HG03565 (cell line): ENCODE results near the gene CMTM7.

Experiments
- ATAC-seq: cut with Tn5 transposase; IDR thresholded peaks from one replicate; pipeline ENCODE4 v1.9.1; 2021; ENCODE audit warnings: mild to moderate bottlenecking, moderate library complexity; ENCODE audit not compliant: unreplicated experiment

Gene CMTM7, protein sequence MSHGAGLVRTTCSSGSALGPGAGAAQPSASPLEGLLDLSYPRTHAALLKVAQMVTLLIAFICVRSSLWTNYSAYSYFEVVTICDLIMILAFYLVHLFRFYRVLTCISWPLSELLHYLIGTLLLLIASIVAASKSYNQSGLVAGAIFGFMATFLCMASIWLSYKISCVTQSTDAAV

DNA sequence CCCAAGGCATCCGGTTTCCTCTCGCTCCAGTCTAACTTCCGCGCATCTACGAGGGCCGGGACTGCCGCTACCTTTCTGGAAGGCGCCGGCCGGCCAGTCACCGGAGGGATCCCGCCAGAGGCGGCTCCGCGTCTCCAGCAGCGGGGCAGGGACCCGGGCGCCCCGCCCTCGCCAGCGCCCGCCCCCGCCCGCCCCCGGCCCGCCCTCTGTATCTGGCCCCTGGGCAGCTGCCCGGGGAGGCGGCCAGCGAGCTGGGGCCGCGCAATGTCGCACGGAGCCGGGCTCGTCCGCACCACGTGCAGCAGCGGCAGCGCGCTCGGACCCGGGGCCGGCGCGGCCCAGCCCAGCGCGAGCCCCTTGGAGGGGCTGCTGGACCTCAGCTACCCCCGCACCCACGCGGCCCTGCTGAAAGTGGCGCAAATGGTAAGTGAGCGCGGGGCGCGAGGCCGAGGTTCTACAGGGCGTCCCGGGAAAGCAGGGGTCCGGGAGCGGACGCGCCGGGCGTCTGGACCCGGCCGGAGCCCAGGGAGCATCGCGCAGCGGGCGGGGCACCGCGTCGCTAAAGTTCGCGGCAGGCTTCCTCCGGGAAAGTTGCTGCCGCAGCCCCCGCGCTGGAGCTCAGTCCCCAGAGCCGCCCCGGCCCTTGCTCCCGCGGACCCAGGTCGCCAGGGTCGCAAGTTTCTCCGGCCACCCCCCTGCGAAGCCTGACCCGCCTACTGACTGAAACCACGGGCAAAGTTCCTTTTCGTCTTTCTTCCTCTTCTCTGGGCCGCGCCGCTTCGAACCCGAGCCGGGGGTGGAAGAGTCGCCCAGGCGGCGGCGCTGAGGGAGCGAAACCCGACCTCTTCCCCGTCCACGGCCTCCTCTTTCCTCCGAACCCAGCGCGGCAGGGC lies at the start of gene CMTM7:
Gene CMTM7 (plus strand): TSS at position 211 of the 893 bp plus-strand sequence. CDS start 54 bp downstream, at position 265.
- no peak for ATAC-seq

DNA sequence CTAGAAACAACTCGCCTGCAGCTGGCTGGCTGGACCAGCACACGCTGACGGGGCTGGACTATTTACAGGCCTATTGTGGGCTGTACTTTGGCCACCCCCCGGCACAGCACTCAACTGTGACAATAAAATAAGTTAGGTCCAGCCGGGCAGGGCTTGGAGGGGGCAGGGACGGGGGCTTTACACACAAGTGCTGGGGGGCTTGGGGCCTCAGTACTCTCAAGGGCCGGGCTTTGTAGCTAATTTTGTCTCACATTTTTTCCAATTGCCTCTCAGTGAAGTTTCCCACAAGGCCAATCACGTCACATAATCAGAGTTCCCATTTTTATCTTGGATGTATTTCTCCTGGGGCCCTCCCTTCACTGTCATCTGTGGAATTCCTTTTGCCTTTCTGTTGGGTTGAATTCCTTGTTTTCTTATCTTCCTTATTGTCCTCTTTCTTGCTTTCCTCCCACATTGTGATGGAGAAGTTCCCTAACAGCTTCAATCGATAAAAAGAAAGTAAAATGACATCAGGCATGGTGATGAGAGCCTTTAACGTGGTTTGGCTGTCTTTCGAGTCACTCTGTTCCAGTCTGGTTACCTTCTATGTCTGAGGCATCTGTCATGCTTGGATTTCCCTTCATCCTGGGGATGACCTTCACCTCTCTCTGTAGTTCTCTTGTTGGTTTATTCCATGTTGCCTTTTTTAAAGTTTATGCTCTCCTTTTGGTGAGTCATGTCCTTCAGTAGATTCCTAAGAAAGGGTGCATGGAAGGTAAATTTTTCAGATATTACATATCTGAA lies 44.1 kb upstream of the CMTM7 start:
- ATAC-seq, result no peak

DNA sequence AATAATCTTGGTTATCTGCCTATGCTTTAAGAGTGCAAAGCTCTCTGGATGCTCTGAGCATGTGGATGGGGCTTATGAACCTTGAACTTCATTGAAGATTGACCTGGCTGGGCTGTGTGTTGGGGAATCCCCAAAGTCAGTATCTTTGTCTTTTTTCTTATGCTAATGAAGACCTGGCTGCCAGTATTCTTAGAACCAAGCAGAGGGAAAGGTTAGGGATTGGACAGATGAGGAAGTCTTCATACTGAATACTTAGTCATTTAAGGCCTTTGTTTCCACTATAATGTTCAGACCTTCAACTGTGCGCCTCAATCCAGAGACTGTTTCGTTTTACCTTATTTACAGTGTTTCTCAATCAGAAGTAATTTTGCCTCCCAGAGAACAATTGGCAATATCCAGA lies 42.5 kb upstream of the CMTM7 start:
- no peak for ATAC-seq

DNA sequence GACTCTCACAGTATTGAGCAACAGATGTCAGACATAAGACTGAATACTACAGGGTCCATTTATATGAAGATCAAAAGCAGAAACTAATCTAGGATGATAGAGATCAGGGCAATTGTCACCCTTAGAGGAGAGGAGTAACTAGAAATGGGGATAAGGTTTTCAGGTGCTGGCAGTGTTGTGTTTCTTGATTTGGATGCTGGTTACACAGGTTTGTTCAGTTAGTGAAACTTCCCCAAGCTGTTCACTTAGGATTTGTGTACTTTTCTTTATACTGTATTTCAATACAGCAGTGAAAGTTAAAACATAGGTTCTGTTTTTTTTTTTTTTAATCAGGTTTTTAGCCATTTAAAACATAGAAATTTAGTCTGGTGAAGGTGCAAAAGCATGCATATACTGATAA lies 39.1 kb upstream of the CMTM7 start:
- no peak for ATAC-seq

DNA sequence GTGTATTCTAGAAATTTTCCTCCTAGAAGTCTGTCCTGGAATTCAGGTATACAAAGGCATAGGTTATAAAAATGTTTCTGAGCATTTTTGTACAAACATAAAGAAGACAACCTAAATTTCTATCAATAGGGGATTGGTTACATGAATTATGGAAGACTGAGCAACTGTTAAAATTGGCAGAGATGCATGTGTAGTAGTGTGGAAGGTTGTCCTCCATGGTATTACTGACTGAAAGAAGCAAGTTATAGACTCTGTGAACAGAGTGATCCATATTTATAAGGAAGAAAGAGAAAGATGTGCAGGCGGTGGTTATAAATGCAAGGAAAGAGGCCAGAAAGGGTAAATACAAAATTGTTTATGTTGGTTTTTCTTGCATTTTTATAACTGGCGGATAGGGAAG lies 38.3 kb upstream of the CMTM7 start:
- ATAC-seq, result no peak

DNA sequence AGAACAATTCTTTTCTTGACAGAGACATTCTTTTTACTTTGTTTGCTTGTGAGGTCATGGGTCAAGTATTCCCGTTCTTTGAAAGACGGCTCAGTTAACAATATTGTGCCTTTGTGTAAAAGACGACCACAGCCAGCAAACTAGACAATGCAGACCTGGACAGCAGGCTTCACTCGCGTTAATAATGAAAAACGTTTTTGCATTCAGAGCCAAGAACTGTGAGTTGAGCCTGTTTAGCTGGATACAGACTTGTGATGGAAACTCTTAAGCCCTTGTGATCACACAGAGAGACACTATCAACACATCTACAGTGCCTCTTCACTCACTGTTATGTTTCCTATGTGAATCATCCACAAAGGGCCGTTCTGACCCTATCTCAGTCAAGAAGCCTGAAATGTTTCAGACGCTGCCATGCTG lies 37.3 kb upstream of the CMTM7 start:
- no peak for ATAC-seq

DNA sequence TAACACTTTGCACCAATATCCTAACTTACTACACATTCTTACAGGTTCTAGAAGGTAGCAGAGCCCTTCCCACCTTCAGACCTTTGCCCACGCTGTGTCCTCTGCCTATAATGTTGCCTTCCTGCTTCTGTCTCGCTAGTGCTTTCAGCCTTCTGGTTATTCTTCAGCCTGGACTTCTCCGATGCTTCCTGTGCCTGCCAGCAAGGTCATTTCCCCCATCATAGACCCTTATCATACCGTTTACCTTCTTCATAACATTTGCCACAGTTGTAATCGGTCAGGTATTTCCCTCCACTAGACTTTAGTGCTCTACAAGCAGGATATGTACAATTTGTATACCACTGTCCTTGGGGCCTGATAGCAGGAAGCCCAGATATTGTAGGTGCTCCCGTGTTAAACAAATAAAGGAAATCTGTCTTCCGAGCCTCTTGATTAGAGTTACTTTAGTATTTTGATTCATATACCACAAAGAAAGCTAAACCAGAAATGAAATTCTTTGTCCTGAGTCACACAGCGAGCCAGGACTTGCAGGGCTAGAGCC lies 35.8 kb upstream of the CMTM7 start:
- no peak for ATAC-seq

DNA sequence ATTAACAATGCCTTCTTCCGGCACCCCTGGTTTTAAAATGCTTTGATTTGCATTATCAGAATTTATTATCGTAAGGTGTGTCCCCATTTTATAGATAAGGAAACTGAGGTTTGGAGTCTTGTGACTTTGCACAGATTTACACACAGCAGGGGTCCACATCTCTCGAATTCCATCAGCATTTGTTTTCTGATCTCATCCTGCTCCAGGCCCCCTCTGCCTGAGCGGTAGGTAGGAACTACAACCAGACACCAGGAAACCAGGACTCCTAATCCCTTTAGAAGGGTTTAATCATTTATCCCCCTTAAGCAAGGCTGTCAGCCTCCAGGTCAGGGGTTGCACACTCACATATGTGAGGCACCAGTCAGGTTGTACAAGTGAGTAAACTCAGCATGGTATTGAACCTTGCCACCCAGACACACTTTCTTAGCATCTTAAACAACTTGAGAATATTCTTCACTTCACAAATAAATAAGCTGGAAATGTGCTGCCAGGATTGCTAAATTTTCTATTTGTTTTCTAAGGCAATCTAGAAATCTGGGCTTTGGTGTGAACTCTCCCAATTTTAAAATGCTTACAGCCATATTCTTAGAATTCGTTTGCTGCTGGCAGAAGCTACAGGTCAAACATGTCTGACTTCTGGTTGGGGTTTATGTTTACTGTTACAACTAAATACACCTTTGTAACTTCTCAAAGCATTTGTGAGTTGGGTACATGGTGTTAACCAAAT lies 31.7 kb upstream of the CMTM7 start:
- no peak for ATAC-seq

DNA sequence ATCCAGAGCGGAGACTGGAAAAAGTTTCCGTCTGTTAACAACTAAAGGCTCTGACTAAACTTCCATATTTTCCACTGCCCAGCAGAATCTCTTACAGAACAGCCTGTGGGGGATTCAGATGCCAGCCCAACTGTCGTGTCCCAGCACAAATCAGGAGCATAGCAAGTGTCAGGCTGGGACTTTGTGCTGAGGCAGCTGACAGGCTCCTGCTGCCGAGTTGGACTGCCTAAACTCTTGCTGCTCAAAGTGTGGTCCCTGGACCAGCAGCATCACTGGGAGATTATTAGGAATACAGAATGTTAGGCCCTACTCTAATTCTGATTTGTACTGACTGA lies 31.2 kb upstream of the CMTM7 start:
- ATAC-seq, result no peak

DNA sequence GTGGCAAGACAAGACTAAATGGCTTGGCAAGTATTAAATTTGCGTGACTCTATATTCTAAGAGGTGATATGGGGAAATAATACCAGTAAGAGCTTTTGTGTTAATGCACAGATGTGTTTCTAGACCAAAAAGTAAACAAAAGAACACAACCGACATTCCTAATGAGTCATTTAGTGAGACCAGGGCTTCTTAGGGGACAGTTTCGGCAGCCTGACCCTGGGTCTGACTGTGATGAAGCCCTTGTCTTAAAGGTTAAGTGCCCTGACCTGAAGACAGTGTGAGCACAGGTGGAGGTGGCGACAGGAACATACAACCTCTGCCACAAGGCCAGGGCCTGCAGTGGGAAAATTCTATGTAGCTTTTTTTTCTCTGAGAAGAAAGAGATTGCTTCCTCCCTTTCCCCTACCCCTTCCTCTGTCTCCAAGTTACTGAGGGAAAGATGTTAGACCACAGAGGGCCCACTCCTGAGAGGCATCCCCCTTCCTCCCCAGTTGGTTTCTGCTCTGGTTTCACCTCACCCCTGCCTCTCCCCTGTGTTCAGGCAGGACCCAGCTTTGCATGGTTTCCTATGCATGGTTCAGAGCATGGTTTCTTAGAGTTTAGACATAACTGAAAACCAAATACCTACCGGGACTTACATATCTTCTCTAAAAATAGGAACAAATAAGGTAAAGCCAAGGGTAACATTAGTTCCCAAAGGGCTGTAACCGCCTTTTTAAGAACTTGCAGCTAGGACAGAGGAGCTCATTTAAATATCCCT lies 24.8 kb upstream of the CMTM7 start:
- ATAC-seq, result peak; percentile 49

DNA sequence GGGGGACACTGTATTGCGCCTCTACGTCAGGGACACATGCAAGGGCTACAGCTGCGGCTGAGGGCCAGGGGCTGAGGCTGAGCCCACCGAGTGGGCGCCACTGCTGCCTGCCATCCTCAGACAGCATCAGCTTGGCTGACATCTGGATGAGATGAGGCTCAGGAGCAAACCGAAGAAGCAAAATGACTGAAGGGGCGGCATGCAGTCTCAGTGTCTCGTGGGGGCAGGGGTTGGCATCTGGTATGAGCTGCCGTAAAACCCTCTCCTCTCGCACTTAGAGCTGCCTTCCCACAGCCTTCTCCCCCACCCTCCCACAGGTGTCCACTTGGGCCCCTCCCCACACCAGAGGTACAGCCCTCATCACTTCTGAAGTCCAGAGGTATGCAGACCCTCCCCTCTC lies 24.2 kb upstream of the CMTM7 start:
- no peak for ATAC-seq

DNA sequence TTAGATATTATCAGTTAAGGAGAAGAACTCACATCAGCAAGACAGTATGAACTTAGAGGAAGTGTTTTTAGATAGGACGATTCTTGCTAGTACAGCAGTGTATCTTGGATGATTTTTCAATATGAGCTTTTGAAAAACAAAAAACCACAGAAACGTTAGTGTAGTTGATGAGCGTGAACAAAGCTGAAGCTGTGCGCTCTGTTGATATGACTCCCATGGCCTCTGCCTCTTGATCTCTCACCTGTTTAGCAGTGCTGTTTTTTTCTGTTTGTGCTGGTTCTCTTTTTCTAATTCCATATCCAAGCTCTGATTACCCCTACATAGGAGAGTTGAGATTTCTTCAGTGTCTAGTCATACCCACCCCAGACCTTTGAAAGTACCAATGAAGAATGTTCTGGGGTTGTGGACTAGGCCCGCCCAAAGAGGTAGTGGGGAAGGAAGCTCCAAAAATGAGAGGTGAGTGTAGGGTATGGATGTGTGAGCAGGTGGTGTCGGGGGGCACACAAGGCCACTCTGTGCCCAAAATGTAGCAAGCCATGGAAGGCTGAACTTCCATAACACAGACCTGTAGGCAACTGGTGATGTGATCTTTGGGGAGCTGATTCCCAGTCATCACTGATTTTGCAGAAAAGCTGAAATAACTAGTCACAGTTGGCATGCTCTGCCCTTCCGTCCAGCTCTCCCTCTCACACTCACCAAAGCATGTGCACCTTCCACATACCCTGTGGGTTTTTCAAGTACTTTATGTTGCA lies 20.0 kb upstream of the CMTM7 start:
- ATAC-seq, result no peak

DNA sequence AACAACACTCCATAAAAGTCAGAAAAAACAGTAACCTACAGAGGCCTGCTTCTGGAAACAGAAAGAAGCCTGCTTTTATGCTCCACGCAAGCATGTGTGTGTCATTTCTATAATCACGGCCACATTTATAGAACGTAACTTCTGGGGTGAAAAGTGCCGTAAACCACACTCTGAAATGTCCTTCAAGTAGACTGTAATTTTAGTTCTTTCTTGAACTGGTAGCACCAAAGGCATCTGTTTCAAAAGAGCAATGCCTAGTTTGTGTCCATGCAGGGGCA lies 19.5 kb upstream of the CMTM7 start:
- no peak for ATAC-seq

DNA sequence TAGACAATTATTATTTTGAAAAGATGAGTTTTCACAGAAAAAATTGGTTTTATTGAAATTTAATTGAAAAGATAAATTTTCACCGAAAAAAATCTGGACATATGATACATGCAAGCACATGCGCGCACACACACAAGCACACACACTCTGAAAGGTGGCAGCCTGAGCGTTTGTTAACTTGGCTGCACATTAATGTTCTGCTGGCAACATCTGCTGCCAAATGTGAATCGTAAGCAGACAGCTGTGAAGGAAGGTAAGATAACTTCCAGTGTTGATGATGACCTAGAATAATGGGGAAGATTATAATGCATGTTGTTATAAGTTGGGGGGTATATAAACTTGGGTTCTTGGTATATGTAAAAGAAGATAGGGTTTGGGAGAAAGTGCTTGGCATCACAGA lies 18.4 kb upstream of the CMTM7 start:
- no peak for ATAC-seq

DNA sequence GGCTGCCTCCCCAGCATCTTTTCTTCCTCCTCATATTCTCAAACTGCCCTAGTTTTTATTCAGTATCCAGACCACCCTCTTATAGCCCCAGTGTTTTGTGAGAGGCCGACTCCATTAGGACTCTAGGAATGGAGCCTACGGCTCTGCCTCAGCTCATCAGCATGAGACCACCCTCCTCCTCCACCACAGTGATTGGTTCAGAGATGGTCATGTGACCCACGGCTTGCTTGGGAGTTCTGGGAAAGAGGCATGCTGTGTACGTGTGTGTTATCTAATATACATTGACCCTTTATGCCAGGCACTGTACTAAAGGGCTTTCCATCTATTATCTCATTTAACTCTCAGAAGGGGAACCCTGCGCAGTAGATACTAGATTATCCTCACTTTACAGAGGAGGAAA lies 17.8 kb upstream of the CMTM7 start:
- ATAC-seq, result no peak

DNA sequence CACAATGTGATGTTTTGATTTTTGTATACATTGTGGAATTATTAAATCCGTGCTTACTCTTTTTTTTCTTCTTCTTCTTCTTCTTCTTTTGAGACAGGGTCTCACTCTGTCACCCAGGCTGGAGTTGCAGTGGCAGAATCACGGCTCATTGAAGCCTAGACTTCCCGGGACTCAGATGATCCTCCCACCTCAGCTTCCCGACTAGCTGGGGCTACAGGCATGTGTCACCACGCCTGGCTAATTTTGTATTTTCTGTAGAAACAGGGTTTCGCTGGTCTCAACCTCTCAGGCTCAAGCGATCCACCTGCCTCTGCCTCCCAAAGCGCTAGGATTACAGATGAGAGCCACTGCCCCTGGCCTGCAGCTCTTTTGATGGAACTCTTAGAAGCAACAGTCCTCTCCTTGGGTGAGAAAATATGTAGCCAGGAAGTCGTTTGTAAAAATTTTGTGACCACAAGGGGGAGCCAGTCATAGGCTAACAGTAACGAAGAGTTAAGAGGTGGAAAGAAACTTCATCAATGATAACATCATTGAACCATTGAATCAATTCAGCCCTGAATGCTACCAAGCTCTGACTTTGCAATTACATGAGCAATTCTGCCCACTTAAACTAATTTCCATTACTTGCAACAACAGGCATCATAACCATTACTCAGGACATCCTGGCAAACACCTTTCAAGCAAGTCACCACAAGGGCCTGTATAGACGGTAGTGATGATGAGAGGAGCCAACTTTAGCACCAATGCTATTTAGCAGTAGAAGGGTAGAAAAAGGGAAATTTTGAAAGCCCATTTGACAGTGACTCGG lies 16.7 kb upstream of the CMTM7 start:
- no peak for ATAC-seq

DNA sequence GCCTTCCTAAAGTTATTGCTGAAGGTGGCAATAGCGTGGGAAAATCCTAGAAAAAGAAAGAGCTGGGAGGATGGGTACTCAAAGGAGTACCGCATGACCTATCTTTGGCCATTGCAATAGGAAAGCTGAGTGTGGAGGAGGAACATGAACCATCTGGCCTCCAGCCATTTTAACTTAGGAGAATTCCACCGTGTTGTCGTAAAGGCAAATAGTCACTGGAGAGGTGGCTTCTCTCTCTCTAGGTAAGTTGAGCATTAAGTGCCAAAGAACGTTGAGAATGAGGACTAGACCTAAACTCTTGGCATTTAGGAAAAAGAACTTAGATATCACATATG lies 16.1 kb upstream of the CMTM7 start:
- ATAC-seq, result no peak

DNA sequence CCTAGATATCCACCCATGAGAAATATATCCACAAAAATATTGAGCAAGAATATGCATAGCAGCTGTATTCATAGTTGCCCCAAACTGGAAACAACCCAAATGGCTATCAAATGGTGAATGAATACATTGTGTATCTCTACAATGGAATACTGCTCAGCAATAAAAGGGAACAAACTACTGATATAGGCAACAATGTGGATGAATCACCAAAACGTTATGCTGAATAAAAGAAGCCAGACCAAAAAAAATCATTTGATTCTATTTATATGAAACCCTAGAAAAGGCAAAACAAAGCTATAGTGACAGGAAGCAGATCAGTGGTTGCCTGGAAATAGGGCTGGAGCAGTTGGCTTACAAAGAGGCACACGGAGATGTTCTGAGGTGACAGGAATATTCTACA lies 15.5 kb upstream of the CMTM7 start:
- ATAC-seq, result no peak
